GM12801 (cell line): Measurements from ENCODE around the gene GPR39.

ENCODE experiments used
- TF ChIP-seq, protein P1 (sequence below): IDR thresholded peaks from one replicate; pipeline ENCODE4 v1.5.1; 2011; ENCODE audit warnings: control low read depth; ENCODE audit not compliant: insufficient read length; ENCODE audit errors: extremely low read depth

Gene GPR39

DNA sequence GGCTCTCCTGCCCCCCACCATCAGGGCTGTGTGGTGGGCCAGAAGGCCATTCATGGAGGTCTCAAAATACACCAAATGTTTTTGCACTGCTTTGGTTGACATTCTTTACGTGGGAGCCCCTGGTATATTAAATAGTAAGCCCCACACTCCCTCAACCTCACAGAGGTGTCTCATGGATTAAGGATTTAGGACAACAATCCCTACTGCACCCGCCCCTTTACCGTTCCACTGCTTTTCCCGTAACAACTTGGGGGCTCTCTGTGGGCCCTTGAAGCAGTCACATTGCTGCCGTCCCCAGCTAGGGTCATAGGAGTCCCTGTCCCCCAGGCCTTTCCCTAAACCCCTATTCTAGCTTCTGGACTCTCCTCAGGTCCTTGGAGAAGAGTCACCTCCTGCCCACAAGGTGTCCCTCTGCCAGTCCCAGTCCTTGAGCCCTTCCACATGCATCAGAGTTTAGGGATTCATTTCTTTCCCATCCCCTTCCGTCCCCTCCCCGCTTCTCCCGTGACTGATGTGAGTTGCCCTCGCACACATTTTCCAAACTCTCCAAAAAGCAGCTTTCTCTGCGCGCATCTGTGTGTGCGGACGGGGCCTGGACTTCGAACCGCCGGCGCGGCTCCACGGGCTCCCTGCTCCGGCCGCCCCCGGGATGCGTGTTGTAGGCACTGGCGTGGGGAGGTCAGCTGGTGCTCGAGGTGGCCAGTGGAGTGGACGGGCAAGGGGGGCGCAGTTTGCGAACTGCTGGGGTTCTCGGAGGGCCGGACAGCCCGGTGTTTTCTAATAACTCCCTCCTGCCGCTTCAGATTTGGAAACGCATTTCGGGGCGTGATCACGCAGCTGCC lies 168.6 kb downstream of the GPR39 start:
- TF ChIP-seq, protein P1, sequence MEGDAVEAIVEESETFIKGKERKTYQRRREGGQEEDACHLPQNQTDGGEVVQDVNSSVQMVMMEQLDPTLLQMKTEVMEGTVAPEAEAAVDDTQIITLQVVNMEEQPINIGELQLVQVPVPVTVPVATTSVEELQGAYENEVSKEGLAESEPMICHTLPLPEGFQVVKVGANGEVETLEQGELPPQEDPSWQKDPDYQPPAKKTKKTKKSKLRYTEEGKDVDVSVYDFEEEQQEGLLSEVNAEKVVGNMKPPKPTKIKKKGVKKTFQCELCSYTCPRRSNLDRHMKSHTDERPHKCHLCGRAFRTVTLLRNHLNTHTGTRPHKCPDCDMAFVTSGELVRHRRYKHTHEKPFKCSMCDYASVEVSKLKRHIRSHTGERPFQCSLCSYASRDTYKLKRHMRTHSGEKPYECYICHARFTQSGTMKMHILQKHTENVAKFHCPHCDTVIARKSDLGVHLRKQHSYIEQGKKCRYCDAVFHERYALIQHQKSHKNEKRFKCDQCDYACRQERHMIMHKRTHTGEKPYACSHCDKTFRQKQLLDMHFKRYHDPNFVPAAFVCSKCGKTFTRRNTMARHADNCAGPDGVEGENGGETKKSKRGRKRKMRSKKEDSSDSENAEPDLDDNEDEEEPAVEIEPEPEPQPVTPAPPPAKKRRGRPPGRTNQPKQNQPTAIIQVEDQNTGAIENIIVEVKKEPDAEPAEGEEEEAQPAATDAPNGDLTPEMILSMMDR: no peak

DNA sequence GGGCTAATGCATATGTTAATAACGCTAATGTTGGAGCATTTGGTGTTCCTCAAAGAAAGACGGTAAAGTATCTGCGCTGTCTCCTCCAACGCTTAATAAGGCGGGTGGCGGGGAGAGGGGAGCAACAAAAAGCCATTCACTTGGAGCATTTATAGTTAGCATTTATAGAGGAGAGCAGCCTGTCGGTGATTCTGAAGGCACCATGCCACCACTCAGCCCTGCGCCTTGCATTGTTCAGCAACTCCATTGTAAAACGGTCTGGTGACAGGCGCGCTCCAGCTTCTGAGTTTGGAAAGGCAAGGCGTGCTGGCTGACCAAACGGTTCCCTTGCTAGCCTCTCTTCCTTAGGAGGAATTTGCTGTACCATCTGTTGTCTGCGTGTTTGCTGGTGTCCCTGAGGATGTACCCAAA lies 169.5 kb downstream of the GPR39 start:
- TF ChIP-seq, protein P1: no peak

DNA sequence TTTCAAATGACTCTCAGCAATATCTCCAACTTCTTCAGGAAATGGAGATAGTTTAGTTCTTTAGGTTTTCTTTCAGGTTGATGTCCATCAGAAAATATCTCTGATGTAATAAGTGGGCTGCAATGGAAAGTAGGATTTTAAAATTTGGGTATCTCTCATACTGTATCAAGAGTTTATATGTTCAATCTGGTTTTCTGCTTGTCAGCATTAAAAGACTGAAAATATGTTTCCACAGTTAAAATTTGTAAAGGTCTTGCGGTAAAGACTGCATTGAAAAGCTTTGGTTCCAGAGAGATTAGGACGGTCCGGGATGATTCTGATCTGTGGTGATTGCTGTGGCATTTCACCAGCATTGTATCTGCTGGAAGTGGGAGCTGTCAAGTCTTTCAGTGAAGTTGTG lies 170.2 kb downstream of the GPR39 start:
- TF ChIP-seq, protein P1: no peak

DNA sequence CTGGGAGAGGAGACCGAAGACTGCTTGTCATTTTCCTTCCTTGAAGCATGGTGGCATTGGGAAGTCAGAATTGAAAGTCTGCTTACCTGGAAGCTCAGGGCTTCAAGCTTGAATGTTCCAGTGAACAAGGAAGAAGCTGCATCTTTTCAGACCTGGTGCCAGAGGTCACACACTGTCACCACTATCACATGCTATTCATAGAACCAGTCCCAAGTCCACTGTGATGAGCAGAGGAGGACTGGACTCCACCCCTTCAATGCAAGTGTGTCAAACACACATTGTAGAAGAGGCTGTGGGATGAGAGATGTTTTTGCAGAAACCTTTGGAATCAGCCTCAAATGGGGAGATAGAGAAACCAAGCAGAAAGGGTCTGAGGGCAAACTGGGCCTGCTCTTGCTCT lies 172.0 kb downstream of the GPR39 start:
- TF ChIP-seq, protein P1: no peak

DNA sequence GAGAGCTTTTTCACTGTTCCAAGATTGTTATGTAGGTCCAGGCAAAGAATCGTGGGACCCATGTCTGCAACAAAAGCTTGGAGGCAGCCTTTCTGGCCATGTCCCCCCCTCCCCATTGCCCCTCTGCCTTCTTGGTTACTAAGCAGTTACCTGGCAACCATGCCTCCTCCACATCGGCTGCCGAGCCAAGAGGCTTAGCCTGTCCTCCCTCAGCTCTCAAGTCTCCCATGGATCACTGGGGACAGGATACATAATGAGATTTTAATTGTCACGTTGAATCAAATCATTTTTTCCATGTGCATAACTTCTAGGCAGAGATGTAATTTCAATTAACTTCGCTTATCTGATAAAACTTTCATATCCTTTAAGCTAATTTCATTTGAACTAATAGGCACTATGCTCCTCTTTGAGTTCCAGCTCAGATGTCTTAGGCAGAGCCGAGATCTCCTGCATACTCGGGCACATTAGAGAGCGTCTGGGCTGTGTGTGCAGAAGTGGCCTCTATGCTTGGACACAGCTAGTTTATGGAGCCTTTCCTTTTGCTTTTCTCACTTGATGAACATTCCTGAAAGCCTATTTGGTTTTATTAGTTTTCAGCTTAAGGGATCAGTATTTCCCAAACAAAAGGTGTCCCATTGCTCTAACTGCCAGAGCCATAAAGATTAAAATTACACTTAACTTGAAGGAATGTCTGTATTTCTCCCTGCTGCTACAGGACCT lies 172.7 kb downstream of the GPR39 start:
- TF ChIP-seq, protein P1: no peak

DNA sequence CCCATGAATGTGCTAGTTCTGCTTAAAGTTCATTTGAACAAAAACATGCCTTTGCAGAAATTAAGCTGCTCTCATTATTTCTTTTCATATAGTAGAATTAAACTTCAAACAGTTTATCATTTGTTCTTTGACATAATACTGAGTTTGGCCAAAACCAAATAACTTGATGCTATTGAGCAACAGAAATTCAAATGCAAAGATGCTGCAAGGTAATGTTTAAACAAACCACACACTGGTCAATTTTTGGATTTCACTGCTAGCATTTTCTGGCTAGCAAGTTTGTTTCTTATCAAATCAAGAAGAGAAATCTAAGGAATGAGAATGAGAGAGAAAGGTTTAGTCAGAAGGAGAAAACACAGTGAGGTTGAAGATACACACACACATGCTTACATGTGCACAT lies 173.4 kb downstream of the GPR39 start:
- TF ChIP-seq, protein P1: no peak

DNA sequence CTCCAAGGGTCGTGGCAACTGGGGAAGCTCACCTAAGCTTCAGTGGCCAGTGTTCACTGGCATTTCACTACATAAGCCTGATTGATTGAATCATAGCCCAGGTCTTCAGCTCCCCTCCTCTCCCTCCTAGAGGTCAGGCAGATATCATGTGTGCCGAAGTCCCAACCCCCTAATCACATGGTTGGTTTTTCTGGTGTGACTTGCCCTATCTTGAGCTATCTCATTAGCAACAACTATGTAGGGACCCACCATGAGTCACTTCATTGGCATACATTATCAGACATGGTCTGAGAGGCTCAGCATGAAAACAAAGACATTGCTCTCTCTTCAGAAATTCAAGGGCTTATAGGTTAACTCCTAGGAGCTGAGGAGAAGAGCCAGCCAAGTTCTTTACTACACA lies 176.6 kb downstream of the GPR39 start:
- TF ChIP-seq, protein P1: no peak
